ENCODE measurements around the gene TMEM179B. TPM values are rescaled to one million over a fixed set of nuclear protein-coding genes. Genes with fewer than 3 reads are reported as not detected.
"Not testable (repeated sequence)": the region's sequence is repeated elsewhere in the genome, so short reads cannot be mapped to it uniquely, and the experiment has no call there.

Gene TMEM179B
- total and polyA plus RNA-seq, 2 of the 13 experiments (the other 11 are each of a cell fraction or from before 2014, with no cell fraction given) = 24.8 to 25.7 TPM

- in situ Hi-C loops (cut with HindIII; ENCODE audit: extremely low pct_ligation_motif_present, low pct_unique_long_range_greater_than_20kb); ATAC-seq; H3K9me3 ChIP-seq (ENCODE audit: low read length); H2AFZ ChIP-seq (ENCODE audit: low read length); H3K27me3 ChIP-seq (ENCODE audit: control insufficient read depth in 1 of 2, insufficient read depth in 2 of 2, low read length in 2 of 2); CTCF ChIA-PET (ENCODE audit: low intra/inter-chr PET ratio, low total read pairs); H3K27ac ChIP-seq (ENCODE audit: extremely low read length, insufficient read depth, low read length); BruUV-seq (replicated peaks); H4K20me1 ChIP-seq (ENCODE audit: insufficient read depth, low read length); H3K9ac ChIP-seq (ENCODE audit: insufficient read depth, low read depth, low read length); DNase-seq (ENCODE audit: low spot score); H3K36me3 ChIP-seq (replicated peaks in 1 of 2; ENCODE audit: control insufficient read depth in 1 of 2, insufficient read depth in 2 of 2, low read length in 2 of 2); FAIRE-seq; intact Hi-C loops (cut with micrococcal nuclease; ENCODE audit: unreplicated experiment): not testable (repeated sequence)
- POLR2A ChIA-PET = interaction anchor here (0.6 to 3.7 kb wide), 16 partner anchors 10 to 434 kb away, joined by 3 to 44 read pairs (median 6); partner anchors contain the start of genes C11orf98, CSKMT, EEF1G and HNRNPUL2
- Histone ChIP-seq H3K4me2 (ENCODE audit: low read depth, low read length) (peak overlapping the region; percentile 55), H3K4me3 (replicated peaks in 1 of 3; ENCODE audit: insufficient read depth in 1 of 3, low read depth in 2 of 3, low read length in 3 of 3) (peak overlapping the region; percentile 43 to 72 (median 50); a peak in 5 of 6 replicates), H3K4me1 (ENCODE audit: insufficient read depth, low read length) (peaks cover 28% of the 10 kb centered on the region), H3K79me2 (ENCODE audit: insufficient read depth, low read length) (peaks cover 12% of the 10 kb centered on the region)
- WGBS (ENCODE audit: low lambda C conversion rate) = 24% methylated on average over 9 of the region's 9 CpGs
- peak; percentile 10; the same call in 1 of the 2 replicates for TF ChIP-seq ZNF772 (CRISPR knock-in tag; IDR thresholded peaks at IDR 0.05)
Observed at GRCh38 chr11:62760867-62761227, 26.4 kb upstream of the TMEM179B start.

- in situ Hi-C loops (cut with HindIII; ENCODE audit: extremely low pct_ligation_motif_present, low pct_unique_long_range_greater_than_20kb) (no loop called here), intact Hi-C loops (cut with micrococcal nuclease; ENCODE audit: unreplicated experiment) (no loop called here)
- under 1% methylated on average over 18 of the region's 18 CpGs for WGBS (ENCODE audit: low lambda C conversion rate)
- DNase-seq (ENCODE audit: low spot score) (peak; percentile 24), FAIRE-seq (no peak), ATAC-seq (peak; percentile 51)
- Histone ChIP-seq H3K4me2 (ENCODE audit: low read depth, low read length) (peak overlapping the region; percentile 95), H3K36me3 (replicated peaks in 1 of 2; ENCODE audit: control insufficient read depth in 1 of 2, insufficient read depth in 2 of 2, low read length in 2 of 2) (peaks cover 6 to 15% of the 10 kb centered on the region in 2 experiments), H3K4me3 (replicated peaks in 1 of 3; ENCODE audit: insufficient read depth in 1 of 3, low read depth in 2 of 3, low read length in 3 of 3) (peak overlapping the region; percentile 63 to 78 (median 65)), H3K9ac (ENCODE audit: insufficient read depth, low read depth, low read length) (peak overlapping the region; percentile 76), H2AFZ (ENCODE audit: low read length) (peak overlapping the region; percentile 84), H3K27ac (ENCODE audit: extremely low read length, insufficient read depth, low read length) (peak overlapping the region; percentile 92), H3K27me3 (ENCODE audit: control insufficient read depth in 1 of 2, insufficient read depth in 2 of 2, low read length in 2 of 2) (no peaks in the 10 kb centered on the region; a peak in 1 of 5 replicates), H3K79me2 (ENCODE audit: insufficient read depth, low read length) (peaks cover 10% of the 10 kb centered on the region), H4K20me1 (ENCODE audit: insufficient read depth, low read length) (no peaks in the 10 kb centered on the region), H3K9me3 (ENCODE audit: low read length) (no peaks in the 10 kb centered on the region), H3K4me1 (ENCODE audit: insufficient read depth, low read length) (peaks cover 23% of the 10 kb centered on the region)
- POLR2A ChIA-PET = interaction anchor here (0.7 to 4.9 kb wide), 21 partner anchors 10 to 179 kb away, joined by 3 to 68 read pairs (median 8); partner anchors contain the start of genes BSCL2, C11orf98, CSKMT and HNRNPUL2
- TSS peak; percentile 68 for BruUV-seq (replicated peaks)
- CTCF ChIA-PET (ENCODE audit: low intra/inter-chr PET ratio, low total read pairs) = no interaction called here
- TF ChIP-seq AGO2 (optimal IDR thresholded peaks at IDR 0.05; ENCODE audit: low read depth, low read length) (peak; percentile 4), NCOR1 (IDR thresholded peaks at IDR 0.05; ENCODE audit: borderline replicate concordance, low read length) (no peak), KDM3A (CRISPR knock-in tag; IDR thresholded peaks at IDR 0.05; ENCODE audit: low read depth) (no peak), KDM1A (CRISPR knock-in tag; IDR thresholded peaks at IDR 0.05) (no peak), JDP2 (CRISPR knock-in tag; IDR thresholded peaks at IDR 0.05; ENCODE audit: borderline replicate concordance) (no peak), ZNF501 (CRISPR knock-in tag; IDR thresholded peaks at IDR 0.05) (0 out of 2 replicates have a peak, but pooled peaks have one; percentile 35), ZNF556 (CRISPR knock-in tag; IDR thresholded peaks at IDR 0.05; ENCODE audit: borderline replicate concordance) (no peak; the same call in 1 of the 2 replicates), TSC22D2 (CRISPR knock-in tag; IDR thresholded peaks at IDR 0.05; ENCODE audit: borderline replicate concordance) (no peak), POLR2AphosphoS5 (IDR thresholded peaks at IDR 0.05; ENCODE audit: low read depth, low read length) (peak; percentile 5; the same call in 1 of the 2 replicates), EP300 (IDR thresholded peaks at IDR 0.05; ENCODE audit: low read depth in 2 of 2, low read length in 2 of 2) (no peak), EP300 (CRISPR knock-in tag; IDR thresholded peaks at IDR 0.05; ENCODE audit: borderline replicate concordance) (0 out of 2 replicates have a peak, but pooled peaks have one; percentile 46), SRSF9 (IDR thresholded peaks at IDR 0.05; ENCODE audit: borderline replicate concordance, insufficient read depth, low read depth, low read length, poor library complexity, severe bottlenecking) (no peak)
- TF ChIP-seq, protein P1, sequence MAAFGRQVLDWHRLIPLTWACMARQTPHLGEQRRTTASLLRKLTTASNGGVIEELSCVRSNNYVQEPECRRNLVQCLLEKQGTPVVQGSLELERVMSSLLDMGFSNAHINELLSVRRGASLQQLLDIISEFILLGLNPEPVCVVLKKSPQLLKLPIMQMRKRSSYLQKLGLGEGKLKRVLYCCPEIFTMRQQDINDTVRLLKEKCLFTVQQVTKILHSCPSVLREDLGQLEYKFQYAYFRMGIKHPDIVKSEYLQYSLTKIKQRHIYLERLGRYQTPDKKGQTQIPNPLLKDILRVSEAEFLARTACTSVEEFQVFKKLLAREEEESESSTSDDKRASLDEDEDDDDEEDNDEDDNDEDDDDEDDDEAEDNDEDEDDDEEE (CRISPR knock-in tag; IDR thresholded peaks at IDR 0.05) = 0 out of 2 replicates have a peak, but pooled peaks have one; percentile 67
- TF ChIP-seq, protein P2, sequence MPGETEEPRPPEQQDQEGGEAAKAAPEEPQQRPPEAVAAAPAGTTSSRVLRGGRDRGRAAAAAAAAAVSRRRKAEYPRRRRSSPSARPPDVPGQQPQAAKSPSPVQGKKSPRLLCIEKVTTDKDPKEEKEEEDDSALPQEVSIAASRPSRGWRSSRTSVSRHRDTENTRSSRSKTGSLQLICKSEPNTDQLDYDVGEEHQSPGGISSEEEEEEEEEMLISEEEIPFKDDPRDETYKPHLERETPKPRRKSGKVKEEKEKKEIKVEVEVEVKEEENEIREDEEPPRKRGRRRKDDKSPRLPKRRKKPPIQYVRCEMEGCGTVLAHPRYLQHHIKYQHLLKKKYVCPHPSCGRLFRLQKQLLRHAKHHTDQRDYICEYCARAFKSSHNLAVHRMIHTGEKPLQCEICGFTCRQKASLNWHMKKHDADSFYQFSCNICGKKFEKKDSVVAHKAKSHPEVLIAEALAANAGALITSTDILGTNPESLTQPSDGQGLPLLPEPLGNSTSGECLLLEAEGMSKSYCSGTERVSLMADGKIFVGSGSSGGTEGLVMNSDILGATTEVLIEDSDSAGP (CRISPR knock-in tag; IDR thresholded peaks at IDR 0.05; ENCODE audit: borderline replicate concordance) = no peak
Observed at GRCh38 chr11:62770778-62771143, 16.4 kb upstream of the TMEM179B start.
